Upper lobe of left lung (tissue), 6 donors: ENCODE measurements around the gene TMEM128. TPM values are rescaled to one million over a fixed set of nuclear protein-coding genes. Genes with fewer than 3 reads are reported as not detected.

Experiments used
- ATAC-seq, 2 donors: fragments of 200-7000 bp; cut with Tn5 transposase; one replicate each; pipeline ENCODE4 v1.9.1; 2022; ENCODE audit warnings: mild to moderate bottlenecking in 2 of 2, moderate library complexity in 2 of 2; ENCODE audit not compliant: low FRiP score in 2 of 2
- DNase-seq, 2 donors: peaks; one replicate each; pipeline ENCODE4 v3.0.0-alpha.2; 2019 to 2020
- H3K27ac ChIP-seq, 4 donors: fragments of 200-600 bp; sonication (generic); one replicate each; pipeline ENCODE4 v1.5.1; 2016 to 2019
- H3K27me3 ChIP-seq, 4 donors: fragments of 200-600 bp; sonication (generic); one replicate each; pipeline ENCODE4 v1.5.1; 2017 to 2019
- H3K36me3 ChIP-seq, 4 donors: fragments of 200-600 bp; sonication (generic); one replicate each; pipeline ENCODE4 v1.5.1; 2016 to 2019
- H3K4me1 ChIP-seq, 4 donors: fragments of 200-600 bp; sonication (generic); one replicate each; pipeline ENCODE4 v1.5.1; 2018 to 2019
- H3K4me3 ChIP-seq, 4 donors: fragments of 200-600 bp; sonication (generic); one replicate each; pipeline ENCODE4 v1.5.1; 2017 to 2019; ENCODE audit warnings: mild to moderate bottlenecking in 2 of 4, moderate library complexity in 1 of 4
- H3K9me3 ChIP-seq, 4 donors: fragments of 200-600 bp; sonication (generic); one replicate each; pipeline ENCODE4 v1.5.1; 2018 to 2019
- CTCF ChIP-seq, 6 experiments: fragments of 450-650 bp in 4 of 6; fragments of 200-600 bp in 2 of 6; sonication (generic) in 2 of 6; IDR thresholded peaks; one replicate each; pipeline ENCODE4 v1.5.1; 2016 to 2019; ENCODE audit warnings: antibody characterized with exemption in 6 of 6
- EP300 ChIP-seq, 4 donors: sonication (generic); formaldehyde crosslinking; IDR thresholded peaks; one replicate each; pipeline ENCODE4 v1.5.1; 2017; ENCODE audit warnings: antibody characterized with exemption in 4 of 4, control low read depth in 2 of 4
- POLR2A ChIP-seq, 4 donors: fragments of 450-650 bp; IDR thresholded peaks; one replicate each; pipeline ENCODE4 v1.5.1; 2016 to 2017; ENCODE audit warnings: antibody characterized with exemption in 4 of 4, mild to moderate bottlenecking in 2 of 4
- POLR2AphosphoS5 ChIP-seq, 2 donors: sonication (generic); formaldehyde crosslinking; IDR thresholded peaks; one replicate each; pipeline ENCODE4 v1.5.1; 2017; ENCODE audit warnings: antibody characterized with exemption in 2 of 2
- WGBS, 2 donors: methylation state at CpG; one replicate each; pipeline ENCODE4 v1.1.5; 2017 to 2018; 5-methylcytosine and 5-hydroxymethylcytosine counted together
- total RNA-seq, 6 donors: library from RNA; depleted of rRNA in 4 of 6; stranded (reverse); fragments of >200 nt in 4 of 6; gene quantifications; one replicate each; pipeline versions ENCODE4 v1.1.0 to v1.2.1, GENCODE V29; 2016 to 2021
- donor health status: DM: no; HTN: no; CAD: no; lungs with moderate emphysema.
- donor health status: DM: no; HTN: yes; CAD: no; lungs with severe emphysema.

The TMEM128 gene
- total RNA-seq, 6 donors from 2014 or later, result 7.3 to 30.0 (median 20.2) TPM

- Histone ChIP-seq H3K36me3 (peaks cover 6 to 55% (median 33%) of the 10 kb centered on the region in 4 donors), H3K27me3 (no peaks in the 10 kb centered on the region), H3K4me1 (peaks cover 10 to 20% (median 12%) of the 10 kb centered on the region in 4 donors), H3K4me3 (no peak overlapping the region), H3K27ac (no peak overlapping the region), H3K9me3 (no peaks in the 10 kb centered on the region)
- DNase-seq (no peak), ATAC-seq (no peak)
- TF ChIP-seq POLR2AphosphoS5 (IDR thresholded peaks at IDR 0.05) (no peak), POLR2A (IDR thresholded peaks at IDR 0.05) (no peak), EP300 (IDR thresholded peaks at IDR 0.05) (no peak), CTCF (IDR thresholded peaks at IDR 0.05) (no peak)
- 82 to 84% methylated on average over 10 to 11 of the region's 11 CpGs for WGBS, 2 donors
These were observed 37.0 kb upstream of the TMEM128 start for GRCh38 chr4:4284827-4285618.

GRCh38 chr4:4281787-4282186 lies 33.8 kb upstream of the TMEM128 start:
- DNase-seq (no peak), ATAC-seq (no peak)
- H3K9me3 ChIP-seq, result no peaks in the 10 kb centered on the region
- WGBS, 2 donors, result 95 to 97% methylated on average over 6 of the region's 6 CpGs
- no peaks in the 10 kb centered on the region for H3K27me3 ChIP-seq
- no peak overlapping the region for H3K27ac ChIP-seq
- H3K4me3 ChIP-seq, result no peak overlapping the region
- TF ChIP-seq POLR2AphosphoS5 (IDR thresholded peaks at IDR 0.05) (no peak), POLR2A (IDR thresholded peaks at IDR 0.05) (no peak), CTCF (IDR thresholded peaks at IDR 0.05) (no peak), EP300 (IDR thresholded peaks at IDR 0.05) (no peak)
- H3K36me3 ChIP-seq, result peaks cover 11 to 88% (median 53%) of the 10 kb centered on the region in 4 donors
- H3K4me1 ChIP-seq, result peaks cover 0 to 5% (median 0%) of the 10 kb centered on the region in 4 donors

- peaks cover 7 to 92% (median 56%) of the 10 kb centered on the region in 4 donors for H3K36me3 ChIP-seq
- 75 to 76% methylated on average over 6 of the region's 6 CpGs for WGBS, 2 donors
These were observed 29.5 kb upstream of the TMEM128 start for GRCh38 chr4:4277531-4277930.

DNA sequence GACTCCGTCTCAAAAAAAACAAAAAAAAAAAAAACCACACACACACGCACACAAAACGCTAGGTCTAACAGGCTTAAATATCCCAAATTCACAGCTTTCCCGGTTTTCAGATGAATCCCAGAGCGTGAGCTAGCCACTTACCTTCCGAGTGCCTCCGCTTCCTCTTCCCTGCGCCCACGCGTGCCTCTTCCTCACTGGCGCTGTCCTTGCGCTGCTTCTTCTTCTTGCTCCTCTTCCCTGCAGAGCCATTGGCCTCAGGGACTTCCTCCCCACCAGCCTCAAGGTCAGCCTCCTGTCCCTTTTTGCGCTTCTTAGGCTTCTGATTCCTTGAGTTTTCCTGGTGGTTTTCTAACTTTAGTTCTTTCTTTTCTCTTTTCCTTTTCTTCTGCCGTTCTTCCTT lies 26.2 kb upstream of the TMEM128 start:
- H3K27me3 ChIP-seq, result no peaks in the 10 kb centered on the region
- H3K4me1 ChIP-seq, result no peaks in the 10 kb centered on the region
- no peak for DNase-seq
- no peak overlapping the region for H3K27ac ChIP-seq
- 88 to 90% methylated on average over 14 of the region's 14 CpGs for WGBS, 2 donors
- H3K4me3 ChIP-seq, result no peak overlapping the region
- peaks cover 5 to 88% (median 55%) of the 10 kb centered on the region in 4 donors for H3K36me3 ChIP-seq
- no peak for ATAC-seq
- TF ChIP-seq POLR2AphosphoS5 (IDR thresholded peaks at IDR 0.05) (no peak), EP300 (IDR thresholded peaks at IDR 0.05) (no peak), POLR2A (IDR thresholded peaks at IDR 0.05) (no peak), CTCF (IDR thresholded peaks at IDR 0.05) (no peak)
- H3K9me3 ChIP-seq, result no peaks in the 10 kb centered on the region

More at GRCh38 chr4:4277531-4277930, 29.5 kb upstream of the TMEM128 start:
- Histone ChIP-seq H3K27me3 (no peaks in the 10 kb centered on the region), H3K9me3 (no peaks in the 10 kb centered on the region), H3K27ac (no peak overlapping the region), H3K4me3 (no peak overlapping the region), H3K4me1 (no peaks in the 10 kb centered on the region)
- TF ChIP-seq POLR2AphosphoS5 (IDR thresholded peaks at IDR 0.05) (no peak), EP300 (IDR thresholded peaks at IDR 0.05) (no peak), CTCF (IDR thresholded peaks at IDR 0.05) (no peak), POLR2A (IDR thresholded peaks at IDR 0.05) (no peak)
- ATAC-seq, result peak in 1 of 2 donors; percentile 68
- DNase-seq, result no peak
